ENCODE measurements around the gene MS4A15. TPM values are rescaled to one million over a fixed set of nuclear protein-coding genes. Genes with fewer than 3 reads are reported as not detected.
"Not testable (repeated sequence)": the region's sequence is repeated elsewhere in the genome, so short reads cannot be mapped to it uniquely, and the experiment has no call there.

MS4A15 gene
- polyA plus RNA-seq, 2 of the 4 experiments (the other 2 are of a cell fraction): not detected

- 34% methylated on average over 6 of the region's 6 CpGs for WGBS (ENCODE audit: missing lambda C conversion rate)
- ATAC-seq; H3K9me3 ChIP-seq; H3K27ac ChIP-seq; FAIRE-seq; CTCF ChIA-PET; POLR2A ChIA-PET; DNase-seq (ENCODE audit: low read depth in 1 of 2, low spot score in 1 of 2); H3K4me2 ChIP-seq; H3K4me1 ChIP-seq; H3K4me3 ChIP-seq: not testable (repeated sequence)
Measured at GRCh38 chr11:60713423-60713822, 43.2 kb upstream of the MS4A15 start.

- ATAC-seq (no peak), FAIRE-seq (no peak), DNase-seq (ENCODE audit: low read depth in 1 of 2, low spot score in 1 of 2) (no peak)
- ChIA-PET POLR2A (no interaction called here), CTCF (interaction anchor here (0.7 kb wide), 1 partner anchor 16 kb away, joined by 3 read pairs; no protein-coding TSS in a partner anchor)
- Histone ChIP-seq H3K4me2 (no peak overlapping the region), H3K9me3 (peaks cover 10% of the 10 kb centered on the region; the same call in 2 of the 3 replicates), H3K4me3 (no peak overlapping the region), H3K27ac (no peak overlapping the region), H3K4me1 (no peaks in the 10 kb centered on the region)
- TF ChIP-seq FOSB (CRISPR knock-in tag; IDR thresholded peaks at IDR 0.05) (no peak), HOXB5 (CRISPR knock-in tag; IDR thresholded peaks at IDR 0.05) (no peak), CHD2 (IDR thresholded peaks at IDR 0.05; ENCODE audit: low read length, partially characterized antibody) (no peak), HEYL (CRISPR knock-in tag; IDR thresholded peaks at IDR 0.05) (no peak), ZFP36 (IDR thresholded peaks at IDR 0.05; ENCODE audit: borderline replicate concordance, partially characterized antibody) (no peak), POLR2AphosphoS2 (conservative IDR thresholded peaks at IDR 0.05; ENCODE audit: low read length) (no peak), RCOR1 (IDR thresholded peaks at IDR 0.05; ENCODE audit: low read depth, low read length) (no peak), ZSCAN20 (CRISPR knock-in tag; IDR thresholded peaks at IDR 0.05) (no peak), REST (IDR thresholded peaks at IDR 0.05) (no peak), RNF2 (IDR thresholded peaks at IDR 0.05; ENCODE audit: borderline replicate concordance, low read depth) (no peak), HMGXB4 (CRISPR knock-in tag; IDR thresholded peaks at IDR 0.05; ENCODE audit: borderline replicate concordance) (no peak), BHLHE40 (IDR thresholded peaks at IDR 0.05; ENCODE audit: low read depth, low read length) (no peak), RAD21 (conservative IDR thresholded peaks at IDR 0.05 in 1 of 2, IDR thresholded peaks at IDR 0.05 in 1 of 2) (no peak), POLR2A (IDR thresholded peaks at IDR 0.05; ENCODE audit: low read length) (no peak), EHF (CRISPR knock-in tag; IDR thresholded peaks at IDR 0.05) (no peak), PHF8 (IDR thresholded peaks at IDR 0.05; ENCODE audit: borderline replicate concordance, low read depth) (no peak), TP53 (CRISPR knock-in tag; IDR thresholded peaks at IDR 0.05) (no peak)
- 29% methylated on average over 5 of the region's 5 CpGs for WGBS (ENCODE audit: missing lambda C conversion rate)
Measured at GRCh38 chr11:60717956-60718355, 38.7 kb upstream of the MS4A15 start.

- FAIRE-seq (no peak), DNase-seq (ENCODE audit: low read depth in 1 of 2, low spot score in 1 of 2) (no peak), ATAC-seq (no peak)
- no peak overlapping the region for H3K4me2 ChIP-seq
- peaks cover 10% of the 10 kb centered on the region; the same call in 2 of the 3 replicates for H3K9me3 ChIP-seq
- POLR2A ChIA-PET: no interaction called here
- CTCF ChIA-PET: interaction anchor here (0.7 kb wide), 1 partner anchor 17 kb away, joined by 3 read pairs; no protein-coding TSS in a partner anchor
- no peak overlapping the region for H3K27ac ChIP-seq
- no peaks in the 10 kb centered on the region for H3K4me1 ChIP-seq
- WGBS (ENCODE audit: missing lambda C conversion rate): 8% methylated on average over 10 of the region's 10 CpGs
- H3K4me3 ChIP-seq: no peak overlapping the region
- TF ChIP-seq CHD2 (IDR thresholded peaks at IDR 0.05; ENCODE audit: low read length, partially characterized antibody) (no peak), EP300 (IDR thresholded peaks at IDR 0.05) (no peak), ELK1 (IDR thresholded peaks at IDR 0.05; ENCODE audit: low read depth, low read length) (no peak), POLR2A (IDR thresholded peaks at IDR 0.05; ENCODE audit: low read length) (no peak), CTCF (IDR thresholded peaks at IDR 0.05) (no peak)
Measured at GRCh38 chr11:60718524-60719316, 37.9 kb upstream of the MS4A15 start.

Data from A549 (cell line).